CD4-positive, alpha-beta T cell treated with Interleukin-6 for 4 hours (primary cell): Measurements from ENCODE around the gene SPATA31D1.

Experiments used
- DNase-seq: peaks from one replicate; pipeline ENCODE4 v3.0.0-alpha.2; 2020; ENCODE audit warnings: mixed read lengths

Gene SPATA31D1

GRCh38 chr9:82024908-82025307 lies 36.3 kb downstream of the SPATA31D1 start:
- no peak for DNase-seq

GRCh38 chr9:82031538-82032280 lies 43.1 kb downstream of the SPATA31D1 start:
- DNase-seq = no peak

- no peak for DNase-seq
These were observed 46.6 kb downstream of the SPATA31D1 start for GRCh38 chr9:82034956-82035731.

- no peak for DNase-seq
These were observed 47.5 kb downstream of the SPATA31D1 start for GRCh38 chr9:82036086-82036485.

- DNase-seq = no peak
These were observed 48.6 kb downstream of the SPATA31D1 start for GRCh38 chr9:82037126-82037525.

- no peak for DNase-seq
These were observed 50.3 kb downstream of the SPATA31D1 start for GRCh38 chr9:82038897-82039296.
